GM18907 (cell line): ENCODE data around the gene AFG1L.
"Not testable (repeated sequence)": the region's sequence is repeated elsewhere in the genome, so short reads cannot be mapped to it uniquely, and the experiment has no call there.

Experiments
- ATAC-seq: cut with Tn5 transposase; IDR thresholded peaks from one replicate; pipeline ENCODE4 v1.9.1; 2021; ENCODE audit warnings: mild to moderate bottlenecking, moderate library complexity; ENCODE audit not compliant: unreplicated experiment

Gene AFG1L

GRCh38 chr6:108348655-108349349 lies 53.9 kb downstream of the AFG1L start:
- peak; percentile 82 for ATAC-seq

DNA sequence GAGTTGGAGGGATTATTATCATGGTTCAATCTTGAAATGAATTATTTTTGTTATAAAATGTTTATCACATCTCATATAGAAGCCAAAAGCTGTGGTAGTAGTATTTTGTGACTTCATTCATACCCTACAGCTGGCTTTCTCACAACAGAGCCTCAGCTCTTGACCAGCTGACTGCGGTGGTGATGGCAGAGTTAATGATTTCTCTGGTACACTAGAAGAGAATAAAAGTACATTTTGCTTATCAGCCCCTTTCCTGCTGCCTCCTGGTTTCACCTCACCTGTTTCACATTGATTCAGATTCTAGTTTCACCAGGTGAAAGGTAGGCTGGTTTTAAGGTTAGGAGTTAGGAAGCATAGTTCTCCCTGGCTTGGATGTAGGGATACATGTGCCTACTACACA lies 55.7 kb downstream of the AFG1L start:
- ATAC-seq, result peak; percentile 85

DNA sequence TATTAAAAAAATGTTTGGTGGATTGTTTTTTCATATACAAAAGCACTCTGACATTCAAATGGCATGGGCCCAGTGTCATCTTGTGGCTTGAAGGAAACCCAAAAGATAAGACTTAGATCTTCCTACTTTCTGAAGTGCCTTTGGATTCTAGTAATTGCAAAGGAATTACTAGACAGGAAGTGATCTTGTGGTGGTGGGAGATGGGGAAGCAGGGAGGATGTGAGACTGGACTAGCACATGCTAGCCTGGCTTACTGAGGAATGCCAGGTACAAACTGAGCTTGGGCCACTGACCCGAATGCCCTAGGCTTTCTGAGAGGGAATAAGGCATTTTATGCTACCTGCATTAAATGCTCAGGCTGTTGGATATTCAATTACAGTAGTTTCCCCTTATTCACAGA lies 59.0 kb downstream of the AFG1L start:
- ATAC-seq, result no peak

DNA sequence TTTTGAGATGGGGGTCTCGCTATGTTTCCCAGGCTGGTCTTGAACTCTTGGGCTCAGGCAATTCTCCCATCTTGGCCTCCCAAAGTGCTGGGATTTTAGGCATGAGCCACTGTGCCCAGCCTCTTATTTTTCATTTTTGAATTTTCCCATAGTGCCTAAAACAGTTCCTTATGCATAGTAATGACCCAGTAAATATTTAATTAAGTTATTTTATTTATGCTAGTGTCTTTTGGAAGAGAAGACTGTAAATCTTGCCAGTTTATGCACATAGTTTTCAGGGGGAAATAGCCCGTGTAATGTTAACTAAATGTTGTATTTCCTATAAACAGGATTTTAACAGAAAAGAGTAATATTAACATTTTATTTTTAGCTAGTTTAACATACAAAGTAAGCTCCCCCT lies 60.3 kb downstream of the AFG1L start:
- ATAC-seq, result no peak

DNA sequence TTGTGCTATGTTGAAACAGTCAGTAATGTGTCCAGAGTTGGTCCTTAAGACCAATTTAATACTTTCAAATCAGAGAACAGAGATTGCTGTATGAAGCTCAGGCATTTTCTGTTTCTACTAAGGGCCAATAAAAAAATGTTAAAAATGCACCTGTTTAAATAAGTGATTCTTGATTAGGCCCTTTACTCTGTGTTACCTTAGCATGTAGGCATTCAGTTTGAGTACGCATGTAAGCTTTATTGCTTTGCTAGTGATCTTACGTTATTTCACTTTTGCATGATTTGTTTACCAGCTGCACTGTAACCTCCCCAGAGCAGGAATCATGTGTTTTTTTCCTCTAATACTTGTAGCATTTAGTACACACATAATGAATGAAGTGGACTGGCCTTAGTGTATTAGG lies 61.0 kb downstream of the AFG1L start:
- no peak for ATAC-seq

- ATAC-seq, result no peak
These were observed 65.3 kb downstream of the AFG1L start for GRCh38 chr6:108359901-108360882.

GRCh38 chr6:108360919-108361311 lies 66.1 kb downstream of the AFG1L start:
- ATAC-seq, result no peak

DNA sequence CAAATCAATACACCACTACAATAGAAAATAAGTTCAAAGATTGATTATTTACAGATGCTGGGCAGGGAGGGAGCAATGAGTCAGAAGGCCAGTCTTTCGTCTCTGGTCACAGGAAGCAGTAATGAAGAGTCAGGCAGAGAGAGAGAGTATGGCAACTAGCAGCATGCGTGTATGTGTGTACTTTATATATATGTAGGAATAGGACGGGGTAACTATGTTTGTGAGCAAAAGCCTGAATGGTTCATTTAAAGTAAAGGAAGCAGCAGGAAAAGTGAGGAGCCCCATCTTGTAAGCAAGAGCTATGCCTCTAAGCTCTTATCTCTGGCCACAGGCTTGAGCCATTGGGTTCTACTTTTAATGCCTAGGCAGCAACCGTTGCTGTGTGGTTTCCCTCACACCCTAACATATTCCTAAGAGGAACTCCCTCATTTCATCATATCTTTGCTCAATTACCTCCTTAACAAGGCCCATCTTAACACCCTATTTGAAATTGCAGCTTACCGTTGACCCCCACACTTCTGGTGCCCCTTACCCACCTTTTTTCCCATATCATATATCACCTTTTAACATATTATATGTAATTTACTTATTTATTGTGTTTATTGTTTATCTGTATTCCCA lies 66.6 kb downstream of the AFG1L start:
- ATAC-seq, result no peak

DNA sequence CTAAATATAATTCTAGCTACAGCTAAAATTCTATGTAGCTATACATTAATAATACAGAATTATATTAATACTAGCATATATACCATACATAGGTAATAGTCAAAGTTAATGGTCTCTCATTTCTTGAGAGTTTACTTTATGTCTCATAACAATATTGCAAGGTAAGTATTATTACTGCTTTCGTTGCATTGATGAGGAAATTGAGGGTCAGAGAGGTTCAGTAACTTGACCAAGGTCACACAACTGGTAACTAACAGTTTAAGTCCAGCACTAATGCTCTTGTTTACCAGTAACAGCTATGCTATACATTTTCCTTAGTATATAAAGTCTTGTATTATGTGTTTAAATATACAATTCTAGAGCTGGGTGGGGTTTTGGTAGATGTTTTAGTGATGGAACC lies 67.6 kb downstream of the AFG1L start:
- no peak for ATAC-seq

DNA sequence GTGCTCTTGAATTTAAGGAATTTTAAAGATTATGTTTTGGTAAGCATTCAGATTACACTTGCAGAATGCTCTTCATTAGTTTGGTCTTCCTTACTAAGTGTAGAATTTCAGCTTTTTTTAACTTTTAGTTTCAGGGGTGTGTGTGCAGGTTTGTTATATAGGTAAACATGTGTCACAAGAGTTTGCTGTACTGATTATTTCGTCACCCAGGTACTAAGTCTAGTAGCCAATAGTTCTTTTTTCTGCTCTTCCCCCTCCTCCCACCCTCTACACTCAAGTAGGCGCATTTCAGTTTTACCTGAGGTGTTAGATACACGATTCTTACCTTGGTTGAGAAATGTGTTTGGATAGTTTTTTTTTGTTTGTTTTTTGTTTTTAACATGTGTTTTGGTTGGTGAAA lies 68.3 kb downstream of the AFG1L start:
- ATAC-seq, result no peak

- ATAC-seq, result no peak
These were observed 69.0 kb downstream of the AFG1L start for GRCh38 chr6:108363889-108364313.

- ATAC-seq, result no peak
These were observed 69.6 kb downstream of the AFG1L start for GRCh38 chr6:108364470-108364869.

DNA sequence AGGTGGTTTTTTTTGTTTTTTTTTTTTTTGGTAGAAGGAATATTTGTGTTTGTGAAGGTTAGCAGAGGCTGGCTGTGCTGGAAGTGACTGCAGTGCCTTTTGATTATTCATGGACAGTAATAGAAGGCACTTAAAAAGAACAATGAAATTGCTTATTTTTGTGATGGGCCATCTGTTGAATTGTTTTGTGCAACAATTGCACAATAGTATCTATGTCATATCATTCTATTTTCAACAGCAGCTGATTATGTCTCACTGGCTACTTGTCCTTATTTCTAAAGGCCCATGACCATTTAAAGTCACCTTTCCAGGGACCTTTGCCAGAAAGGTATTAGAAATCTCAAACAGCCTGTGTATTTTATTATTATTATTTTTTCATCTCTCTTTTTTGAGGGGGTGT lies 70.6 kb downstream of the AFG1L start:
- ATAC-seq, result no peak

DNA sequence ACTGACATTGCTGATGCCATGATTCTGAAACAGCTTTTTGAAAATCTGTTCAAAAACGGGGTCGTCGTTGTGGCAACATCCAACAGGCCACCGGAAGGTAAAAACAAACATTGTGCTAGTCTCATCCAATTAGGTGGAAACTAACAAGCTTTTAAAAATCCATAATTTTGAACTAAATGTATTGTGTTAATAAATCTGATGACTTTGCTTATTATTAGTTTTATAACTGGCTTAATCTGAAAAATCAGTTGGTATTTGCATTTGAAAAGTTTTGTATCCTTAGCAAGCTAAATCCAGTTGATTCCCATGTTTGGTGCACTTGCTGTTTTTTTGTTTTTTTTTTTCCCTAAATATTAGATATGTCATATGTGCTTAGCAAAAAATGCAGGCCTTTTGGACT lies 71.4 kb downstream of the AFG1L start:
- no peak for ATAC-seq

- ATAC-seq, result no peak
These were observed 73.7 kb downstream of the AFG1L start for GRCh38 chr6:108368431-108369030.

GRCh38 chr6:108380876-108381275 lies 86.0 kb downstream of the AFG1L start:
- no peak for ATAC-seq

DNA sequence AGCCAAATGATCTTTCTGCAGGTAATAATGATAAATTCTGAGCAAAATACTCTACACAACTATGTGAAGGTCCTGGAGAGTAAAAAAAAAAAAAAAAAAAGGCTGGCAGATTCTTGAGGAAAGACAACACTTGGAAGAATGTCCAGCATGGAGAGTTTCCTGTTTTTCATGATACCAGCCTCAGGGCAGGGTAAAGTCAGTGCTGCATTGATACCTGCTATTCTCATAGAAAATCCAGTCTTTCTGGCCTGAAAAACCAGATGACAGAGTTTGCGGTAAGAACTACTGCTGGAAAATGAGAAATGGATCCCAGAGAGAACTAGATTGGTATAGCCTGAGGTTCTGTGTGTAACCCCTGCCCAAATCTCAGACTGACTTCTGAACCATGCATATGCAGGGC lies 89.1 kb downstream of the AFG1L start:
- no peak for ATAC-seq

DNA sequence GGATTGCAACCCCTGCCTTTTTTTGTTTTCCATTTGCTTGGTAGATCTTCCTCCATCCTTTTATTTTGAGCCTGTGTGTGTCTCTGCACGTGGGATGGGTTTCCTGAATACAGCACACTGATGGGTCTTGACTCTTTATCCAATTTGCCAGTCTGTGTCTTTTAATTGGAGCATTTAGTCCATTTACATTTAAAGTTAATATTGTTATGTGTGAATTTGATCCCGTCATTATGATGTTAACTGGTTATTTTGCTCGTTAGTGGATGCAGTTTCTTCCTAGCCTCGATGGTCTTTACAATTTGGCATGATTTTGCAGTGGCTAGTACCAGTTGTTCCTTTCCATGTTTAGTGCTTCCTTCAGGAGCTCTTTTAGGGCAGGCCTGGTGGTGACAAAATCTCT lies 94.3 kb downstream of the AFG1L start:
- not testable (repeated sequence) for ATAC-seq

DNA sequence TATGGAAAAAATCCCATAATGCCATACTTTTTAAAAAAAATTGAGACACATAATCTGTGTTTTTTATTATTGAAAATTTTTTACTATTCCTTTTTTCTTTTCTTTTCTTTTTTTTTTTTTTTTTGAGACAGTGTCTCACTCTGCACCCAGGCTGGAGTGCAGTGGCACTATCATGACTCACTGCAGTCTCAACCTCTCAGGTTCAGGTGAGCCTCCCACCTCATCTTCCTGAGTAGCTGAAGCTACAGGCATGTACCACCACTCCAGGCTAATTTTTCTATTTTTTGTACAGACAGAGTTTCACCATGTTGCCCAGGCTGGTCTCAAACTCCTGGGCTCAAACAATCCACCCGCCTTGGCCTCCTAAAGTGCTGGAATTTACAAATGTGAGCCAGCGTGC lies 100.4 kb downstream of the AFG1L start:
- no peak for ATAC-seq

DNA sequence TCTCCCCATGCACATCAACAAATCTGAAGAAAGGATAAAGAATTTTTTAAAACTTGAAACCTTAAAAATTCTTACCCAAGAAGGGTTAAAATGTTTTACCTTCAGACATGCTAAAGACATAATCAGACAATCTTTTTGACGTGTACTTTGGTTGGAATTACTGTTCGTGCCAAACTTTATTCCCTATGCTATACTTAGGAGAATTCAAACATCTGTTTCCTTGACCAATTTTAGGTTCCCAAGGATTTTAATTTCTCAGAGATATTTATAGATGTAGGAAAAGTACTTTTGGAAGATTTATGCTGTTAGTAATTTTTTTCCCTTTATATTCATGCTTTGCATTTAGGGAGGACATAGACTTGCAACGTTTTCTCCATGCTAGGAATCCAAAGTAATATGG lies 108.4 kb downstream of the AFG1L start:
- ATAC-seq, result no peak

- ATAC-seq, result no peak
These were observed 112.1 kb downstream of the AFG1L start for GRCh38 chr6:108406943-108407342.
